Activated gamma-delta T cell (primary cell): ENCODE measurements around the gene KCTD12.

Experiments
- DNase-seq: peaks from one replicate; lab custom pipeline; 2025; lab: John Stamatoyannopoulos, UW

The KCTD12 gene

DNA sequence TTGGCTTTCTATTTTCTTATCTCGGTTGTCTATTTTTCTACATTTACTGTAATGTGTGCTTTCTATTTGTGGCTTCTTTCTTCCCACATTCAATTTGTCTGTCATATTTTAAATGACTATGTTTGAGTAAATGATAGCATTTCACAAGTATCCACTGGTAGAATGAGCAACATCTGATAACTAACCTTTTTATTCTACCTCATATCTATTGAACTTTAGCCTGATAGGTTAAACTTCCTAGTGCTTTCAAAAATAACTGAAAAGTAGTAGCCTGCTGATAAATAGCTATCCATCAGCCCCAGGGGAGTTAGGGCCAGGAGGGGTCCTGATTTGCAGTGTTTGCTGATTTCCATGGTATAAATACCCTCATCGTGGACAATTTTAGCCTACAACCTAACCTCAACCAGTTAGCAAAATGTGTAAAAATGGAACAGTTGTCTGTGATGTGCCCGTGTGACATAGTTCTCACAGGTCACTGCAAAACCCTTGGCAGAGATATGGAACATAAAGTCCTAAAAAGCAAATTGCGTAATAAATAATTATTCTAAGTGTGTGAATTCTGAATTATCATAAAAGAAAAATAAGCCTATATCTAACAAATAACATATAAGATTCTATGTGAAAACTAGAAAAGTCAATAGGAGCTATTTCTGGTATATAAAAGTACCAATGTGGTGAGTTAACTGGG is 32.1 kb downstream of the KCTD12 start:
- DNase-seq = no peak

DNA sequence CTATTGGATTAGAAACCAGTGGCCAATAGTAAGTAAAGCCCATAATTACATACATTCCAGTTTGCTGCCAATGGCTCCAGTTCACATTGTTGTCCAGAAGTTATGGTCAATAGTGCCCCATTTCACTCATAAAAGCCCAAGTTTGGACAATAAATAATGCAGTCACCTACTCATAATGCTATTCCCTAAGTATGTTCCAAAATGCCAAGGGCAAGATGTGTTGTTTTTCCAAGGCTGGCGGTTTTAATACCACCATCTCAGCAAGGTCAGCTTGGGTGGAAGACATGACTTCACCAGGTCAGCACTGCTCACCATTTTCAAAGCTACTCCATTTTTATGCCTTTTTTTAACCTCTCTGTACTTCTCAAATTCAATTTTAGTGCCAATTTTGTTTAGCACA is 32.7 kb downstream of the KCTD12 start:
- DNase-seq = no peak

DNA sequence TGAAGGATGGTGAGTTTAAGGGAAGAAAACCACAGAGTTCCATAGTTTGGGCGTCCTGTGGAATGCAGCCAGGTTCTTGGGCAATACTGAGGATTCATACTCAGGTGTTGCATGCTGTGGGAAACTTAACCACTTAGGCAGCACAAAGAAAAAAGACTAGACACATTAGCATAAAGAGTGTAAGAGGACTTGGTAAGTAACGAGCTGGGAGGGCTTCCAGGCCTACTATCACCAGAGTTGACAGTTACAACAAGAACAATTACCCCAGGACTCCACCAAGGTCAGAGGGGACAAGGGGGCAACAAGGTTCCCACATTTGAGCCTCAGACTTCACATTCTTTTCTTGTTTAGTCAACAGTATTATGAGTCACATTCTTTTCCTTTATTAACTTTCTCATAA is 33.2 kb downstream of the KCTD12 start:
- DNase-seq = no peak

DNA sequence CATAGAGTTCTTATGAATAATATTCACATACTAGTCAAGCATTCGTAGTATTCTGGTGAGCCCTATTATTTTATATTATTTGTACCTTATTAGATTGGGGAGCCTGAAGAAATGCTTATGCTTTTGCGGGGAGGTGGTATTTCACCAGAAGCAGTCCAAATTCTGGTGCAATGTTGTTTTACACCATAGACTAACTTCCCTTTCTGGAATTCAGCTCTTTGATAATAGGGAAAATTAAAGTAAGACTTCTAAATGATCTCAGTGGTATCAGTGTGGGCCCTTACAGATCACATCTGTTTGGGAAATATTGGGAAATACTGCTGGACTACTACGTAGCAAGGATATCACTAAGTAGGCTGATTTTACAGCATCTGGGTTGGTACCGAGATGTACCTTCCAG is 34.2 kb downstream of the KCTD12 start:
- DNase-seq = no peak

DNA sequence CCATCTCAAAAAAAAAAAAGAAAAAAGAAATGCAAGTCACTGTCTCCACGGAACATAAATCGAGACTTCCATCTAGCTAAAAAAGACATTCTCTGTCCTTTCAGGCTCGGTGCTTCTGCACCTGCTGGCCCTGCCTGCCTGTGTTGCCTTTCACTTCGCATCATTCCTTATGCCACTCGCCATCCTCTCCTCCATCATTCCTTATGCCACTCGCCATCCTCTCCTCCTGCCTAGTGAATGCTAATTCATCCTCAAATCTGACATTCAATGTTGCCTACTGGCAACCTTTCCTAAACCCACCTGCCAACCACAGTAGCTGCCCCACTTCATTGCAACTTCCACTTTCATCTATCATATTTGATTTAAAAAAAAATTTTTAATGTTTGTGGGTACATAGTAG is 36.7 kb downstream of the KCTD12 start:
- no peak for DNase-seq

DNA sequence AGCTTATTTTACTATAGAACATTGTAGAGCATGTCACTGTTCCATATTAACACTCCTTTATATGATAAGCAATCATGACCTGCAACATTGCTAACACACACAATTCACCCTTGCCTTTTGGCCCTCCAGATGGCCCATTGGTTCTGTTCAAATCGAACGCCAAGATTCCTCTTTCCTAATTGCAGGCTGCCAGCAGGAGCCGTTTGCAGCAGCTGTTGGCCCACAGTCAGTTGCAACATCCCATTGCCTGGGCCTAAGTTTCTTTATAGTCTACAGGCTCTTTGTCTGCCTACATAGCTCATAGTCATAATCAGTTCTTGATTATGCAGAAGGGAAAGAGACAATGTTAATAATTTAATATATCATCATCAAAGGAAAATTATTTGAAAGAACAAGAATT is 37.6 kb downstream of the KCTD12 start:
- DNase-seq = no peak

DNA sequence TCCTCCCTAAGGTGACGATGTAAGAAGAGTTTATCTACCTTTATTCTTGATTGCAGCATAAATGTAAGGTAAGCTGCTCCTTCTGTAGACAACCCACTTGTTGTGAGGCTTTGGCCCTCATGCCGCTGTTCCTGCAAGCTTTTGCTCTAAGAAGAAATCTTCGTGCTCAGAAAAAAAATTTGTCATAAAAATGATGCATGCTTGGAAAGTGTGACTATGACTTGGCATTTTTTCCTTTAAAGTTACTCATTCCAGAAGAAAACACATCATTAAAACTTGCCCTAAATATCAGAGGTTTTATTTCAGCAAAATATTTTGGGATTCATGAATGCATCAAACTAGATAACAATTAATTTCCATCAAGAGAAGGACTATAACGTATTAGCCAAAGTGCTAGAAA is 39.8 kb downstream of the KCTD12 start:
- no peak for DNase-seq

DNA sequence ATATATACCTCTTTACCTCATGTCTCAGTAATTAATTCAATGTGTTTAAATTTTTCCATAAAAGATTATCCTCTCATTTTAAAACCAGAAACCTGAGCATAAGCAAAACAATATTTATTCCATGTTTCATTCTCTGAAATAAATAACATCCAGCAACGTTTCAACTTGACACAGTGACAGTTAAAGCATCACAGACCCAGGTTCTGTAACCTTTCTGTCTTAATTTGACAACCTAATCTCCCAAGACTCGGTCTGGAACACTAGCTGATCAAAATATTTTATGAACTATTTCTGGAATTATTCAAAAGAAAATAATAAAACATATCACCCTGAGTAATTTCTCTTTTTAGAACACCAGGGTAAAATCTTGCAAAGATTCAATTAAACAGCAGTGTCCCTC is 40.3 kb downstream of the KCTD12 start:
- DNase-seq = no peak

DNA sequence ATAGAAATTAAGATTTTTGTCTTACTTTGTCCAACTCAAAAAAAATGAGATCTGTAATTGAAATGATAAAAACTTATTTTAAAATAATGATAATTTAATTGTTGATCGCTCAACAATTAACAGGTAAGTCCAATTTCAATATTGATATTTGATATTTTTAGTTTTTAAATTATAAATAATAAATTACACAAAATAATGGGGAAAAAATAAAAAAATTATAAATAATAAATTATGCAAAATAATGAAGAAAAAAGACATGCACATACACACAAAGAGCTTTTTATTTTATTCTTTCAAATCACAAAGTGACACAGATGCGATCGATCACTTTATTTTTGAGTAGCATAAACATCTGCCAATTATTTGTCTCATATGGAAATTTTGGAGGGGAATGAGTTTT is 40.8 kb downstream of the KCTD12 start:
- DNase-seq = no peak

DNA sequence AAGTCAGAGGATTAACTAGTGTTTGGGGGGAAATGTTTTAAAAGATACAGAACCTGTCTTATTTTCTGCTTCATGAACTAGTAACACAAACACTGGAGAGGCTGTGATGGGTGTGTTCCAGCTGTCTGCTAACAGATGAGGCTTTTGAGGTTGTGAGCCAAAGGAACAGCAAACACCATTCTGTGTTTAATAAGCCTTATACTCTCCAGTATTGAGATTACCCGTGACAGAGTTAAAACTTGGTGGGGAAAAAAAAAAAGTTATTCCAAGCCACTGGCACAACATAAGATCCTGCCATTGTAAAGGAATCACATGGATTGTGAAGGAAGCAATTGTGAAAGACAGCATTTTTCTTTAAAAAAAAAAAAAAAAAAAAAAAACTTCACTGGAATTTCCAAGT is 48.4 kb downstream of the KCTD12 start:
- DNase-seq = no peak

DNA sequence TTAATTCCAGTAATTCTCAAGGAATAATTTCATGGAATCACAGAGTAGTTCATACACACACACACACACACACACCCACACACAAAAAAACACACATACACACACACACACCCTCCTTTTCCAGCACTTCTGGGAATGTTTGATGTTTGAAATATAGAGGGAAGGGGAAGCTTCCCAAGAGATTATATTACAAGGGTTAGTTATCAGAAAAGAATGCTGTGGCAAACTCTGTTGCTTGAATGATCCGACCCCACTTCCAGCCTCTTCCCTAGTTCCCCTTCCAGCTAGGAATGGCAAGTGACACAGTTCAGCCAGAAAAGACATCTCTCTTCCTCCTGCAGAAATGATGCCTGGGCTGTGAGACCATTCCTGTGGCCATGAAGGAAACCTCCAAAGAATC is 49.9 kb downstream of the KCTD12 start:
- no peak for DNase-seq

DNA sequence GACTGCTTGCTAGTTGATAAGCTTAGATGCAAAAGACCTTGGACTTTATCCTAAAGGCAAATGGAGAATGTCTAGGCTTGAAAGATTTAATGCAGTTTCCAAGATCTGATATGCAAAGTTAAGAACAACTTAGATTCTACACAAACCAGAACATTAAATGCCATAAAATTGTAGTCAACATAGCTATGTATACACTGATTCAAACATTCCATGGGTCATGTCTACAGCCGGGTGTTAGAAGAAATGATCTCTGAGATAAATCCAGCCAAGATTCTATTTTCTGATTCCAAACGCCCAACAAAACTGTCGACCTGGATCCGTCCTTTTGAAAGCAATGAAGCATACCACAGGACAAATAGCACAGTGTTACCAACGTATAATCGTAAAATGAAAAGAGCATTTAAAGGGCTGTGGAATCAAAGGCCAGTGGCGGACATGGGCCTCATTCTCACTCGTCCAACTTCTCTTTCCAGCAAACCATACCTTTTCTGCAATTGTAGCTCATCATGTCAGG is 52.7 kb downstream of the KCTD12 start:
- DNase-seq = no peak

DNA sequence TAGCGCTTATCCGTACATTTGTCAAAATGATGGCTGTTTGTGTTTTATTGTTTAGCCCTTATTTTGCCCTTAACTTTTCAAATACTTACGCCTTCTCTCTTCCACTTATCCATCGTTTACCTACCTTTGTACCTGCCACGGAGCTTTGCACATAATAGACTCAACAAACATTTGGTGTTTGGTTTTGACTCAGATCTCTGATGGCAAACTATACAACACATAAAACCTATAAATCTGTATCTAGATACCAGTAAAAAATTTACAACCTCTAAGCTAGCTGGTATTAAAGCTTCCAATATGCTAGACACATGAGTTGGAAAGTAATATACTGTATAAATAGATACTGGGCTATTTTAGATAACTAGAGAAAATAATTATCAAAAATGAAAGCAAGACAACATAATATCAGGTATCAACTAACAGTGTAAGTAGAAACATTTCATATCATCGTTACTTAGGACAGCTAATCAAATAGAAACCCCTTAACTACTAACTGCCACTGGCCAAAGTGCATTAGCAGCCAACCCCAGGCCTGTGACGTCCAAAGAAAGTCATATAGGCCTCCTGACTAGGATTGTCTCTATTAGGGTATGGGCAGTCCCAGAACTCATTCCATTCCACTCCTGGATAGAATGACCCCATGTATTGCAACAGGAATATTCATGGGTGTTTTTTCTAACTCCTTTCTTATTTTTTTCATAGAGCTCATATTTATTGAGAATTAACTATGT is 53.8 kb downstream of the KCTD12 start:
- no peak for DNase-seq

DNA sequence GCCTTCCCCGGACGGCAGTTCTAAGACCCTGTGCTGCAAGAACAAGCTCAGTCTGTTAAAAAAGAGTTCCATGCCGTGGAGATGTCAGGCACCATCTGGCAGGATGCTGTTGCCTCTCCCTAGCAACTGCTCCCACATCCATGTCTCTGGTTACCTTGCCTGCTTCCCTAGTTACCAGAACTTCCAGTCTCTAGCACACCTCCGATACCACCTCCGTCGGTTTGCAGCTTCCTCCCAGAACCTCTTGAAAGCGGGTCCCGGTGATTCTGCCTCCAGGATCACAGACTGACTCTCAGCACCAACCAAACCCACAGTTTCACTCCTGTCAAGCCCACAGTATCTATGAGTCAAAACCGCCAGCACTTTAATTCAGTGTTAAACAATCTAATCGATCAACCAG is 55.4 kb downstream of the KCTD12 start:
- DNase-seq = no peak
